H9 (cell line): Measurements from ENCODE around the gene DCANP1. TPM values are rescaled to one million over a fixed set of nuclear protein-coding genes. Genes with fewer than 3 reads are reported as not detected.

ENCODE experiments used
- DNase-seq: peaks from one replicate; pipeline ENCODE4 v3.0.0-alpha.2; 2017
- H2AFZ ChIP-seq: one replicate; pipeline ENCODE4 v1.6.1; 2013; ENCODE audit warnings: mild to moderate bottlenecking, low read length, control low read depth, moderate library complexity
- H2AK5ac ChIP-seq: 2 replicates; pipeline ENCODE4 v1.6.1; 2013; ENCODE audit warnings: low read length, control low read depth, mixed read lengths; ENCODE audit not compliant: insufficient read length
- H2BK120ac ChIP-seq: one replicate; pipeline ENCODE4 v1.6.1; 2013; ENCODE audit warnings: low read depth, mild to moderate bottlenecking, low read length, control low read depth, inconsistent platforms; ENCODE audit not compliant: poor library complexity, severe bottlenecking
- H2BK12ac ChIP-seq: 2 replicates; pipeline ENCODE4 v1.6.1; 2013; ENCODE audit warnings: low read length, control low read depth, mixed read lengths, low read depth; ENCODE audit not compliant: insufficient read length
- H2BK15ac ChIP-seq: 2 replicates; pipeline ENCODE4 v1.6.1; 2013; ENCODE audit warnings: low read depth, low read length, control low read depth
- H2BK20ac ChIP-seq: one replicate; pipeline ENCODE4 v1.6.1; 2013; ENCODE audit warnings: low read depth, mild to moderate bottlenecking, low read length, control low read depth, inconsistent platforms; ENCODE audit not compliant: poor library complexity, severe bottlenecking
- H2BK5ac ChIP-seq: 2 replicates; pipeline ENCODE4 v1.6.1; 2013; ENCODE audit warnings: low read length, control low read depth, mixed read lengths; ENCODE audit not compliant: insufficient read length
- H3K14ac ChIP-seq: 2 replicates; pipeline ENCODE4 v1.6.1; 2013; ENCODE audit warnings: low read length, control low read depth; ENCODE audit not compliant: insufficient read depth
- H3K18ac ChIP-seq: 2 replicates; pipeline ENCODE4 v1.6.1; 2013; ENCODE audit warnings: low read depth, mild to moderate bottlenecking, mixed read lengths, low read length, control low read depth; ENCODE audit not compliant: insufficient read length
- H3K23ac ChIP-seq: 2 replicates; pipeline ENCODE4 v1.6.1; 2013; ENCODE audit warnings: low read length, control low read depth, mixed read lengths, low read depth; ENCODE audit not compliant: insufficient read length
- H3K23me2 ChIP-seq: 2 replicates; pipeline ENCODE4 v1.6.1; 2013; ENCODE audit warnings: low read depth, mild to moderate bottlenecking, mixed read lengths, low read length, control low read depth; ENCODE audit not compliant: insufficient read length, poor library complexity, severe bottlenecking
- H3K27ac ChIP-seq: 2 replicates; pipeline ENCODE4 v1.5.1; 2013; ENCODE audit warnings: low read length, control low read depth, mixed read lengths, low read depth; ENCODE audit not compliant: insufficient read length
- H3K27me3 ChIP-seq: 2 replicates; pipeline ENCODE4 v1.6.1; 2013; ENCODE audit warnings: low read length, control low read depth, inconsistent platforms; ENCODE audit not compliant: insufficient read depth
- H3K4ac ChIP-seq: 2 replicates; pipeline ENCODE4 v1.6.1; 2013; ENCODE audit warnings: low read depth, mild to moderate bottlenecking, control low read depth, inconsistent platforms, low read length, moderate library complexity
- H3K4me1 ChIP-seq: 2 replicates; pipeline ENCODE4 v1.6.1; 2013; ENCODE audit warnings: low read length, control low read depth, inconsistent platforms; ENCODE audit not compliant: insufficient read depth
- H3K4me2 ChIP-seq: 2 replicates; pipeline ENCODE4 v1.6.1; 2013; ENCODE audit warnings: low read length, control low read depth, mixed read lengths; ENCODE audit not compliant: insufficient read length, insufficient read depth
- H3K56ac ChIP-seq: 2 replicates; pipeline ENCODE4 v1.6.1; 2013; ENCODE audit warnings: low read depth, mild to moderate bottlenecking, mixed read lengths, low read length, control low read depth; ENCODE audit not compliant: insufficient read length
- H3K79me1 ChIP-seq: 2 replicates; pipeline ENCODE4 v1.6.1; 2013; ENCODE audit warnings: low read depth, mild to moderate bottlenecking, moderate library complexity, low read length, control low read depth, inconsistent platforms; ENCODE audit not compliant: insufficient read depth, poor library complexity, severe bottlenecking
- H3K79me2 ChIP-seq: 2 replicates; pipeline ENCODE4 v1.6.1; 2013; ENCODE audit warnings: low read length, control low read depth, inconsistent platforms; ENCODE audit not compliant: insufficient read depth
- H3K9ac ChIP-seq: 2 replicates; pipeline ENCODE4 v1.6.1; 2013; ENCODE audit warnings: low read length, control low read depth, mixed read lengths; ENCODE audit not compliant: insufficient read length; ENCODE audit errors: extremely low read depth
- H3K9me3 ChIP-seq: one replicate; pipeline ENCODE4 v1.6.1; 2013; ENCODE audit warnings: low read depth, low read length, inconsistent platforms; ENCODE audit not compliant: control insufficient read depth
- H3T11ph ChIP-seq: one replicate; pipeline ENCODE4 v1.6.1; 2013; ENCODE audit warnings: mild to moderate bottlenecking, low read length, control low read depth, inconsistent platforms
- H4K20me1 ChIP-seq: one replicate; pipeline ENCODE4 v1.6.1; 2013; ENCODE audit not compliant: control insufficient read depth, insufficient read length, insufficient read depth
- H4K5ac ChIP-seq: 2 replicates; pipeline ENCODE4 v1.6.1; 2013; ENCODE audit warnings: low read depth, mild to moderate bottlenecking, mixed read lengths, low read length, control low read depth; ENCODE audit not compliant: insufficient read length
- H4K8ac ChIP-seq: replicated peaks from 2 replicates; pipeline ENCODE4 v1.6.1; 2013; ENCODE audit warnings: low read length, control low read depth, mixed read lengths, low read depth; ENCODE audit not compliant: insufficient read length
- H4K91ac ChIP-seq: 2 replicates; pipeline ENCODE4 v1.6.1; 2013; ENCODE audit warnings: low read depth, mild to moderate bottlenecking, moderate library complexity, mixed read lengths, low read length, control low read depth; ENCODE audit not compliant: insufficient read length
- H3K27ac Mint-ChIP-seq, 3 experiments: 2 replicates in 2 of 3; 3 replicates in 1 of 3; pipeline ENCODE4 v1.8.0; 2020 to 2021; ENCODE audit warnings: mixed read lengths in 3 of 3, mild to moderate bottlenecking in 1 of 3, moderate library complexity in 1 of 3
- H3K27me3 Mint-ChIP-seq: 2 replicates; pipeline ENCODE4 v1.8.0; 2021; ENCODE audit warnings: low read depth, mild to moderate bottlenecking, moderate library complexity, mixed read lengths
- H3K36me3 Mint-ChIP-seq, 3 experiments: 2 replicates in 2 of 3; 3 replicates in 1 of 3; pipeline ENCODE4 v1.8.0; 2020 to 2021; ENCODE audit warnings: low read depth in 3 of 3, mixed read lengths in 3 of 3; ENCODE audit not compliant: insufficient read depth in 1 of 3
- H3K4me1 Mint-ChIP-seq, 2 experiments: 2 replicates each; pipeline ENCODE4 v1.8.0; 2020; ENCODE audit warnings: mixed read lengths in 2 of 2
- H3K4me3 Mint-ChIP-seq, 2 experiments: 2 replicates in 1 of 2; 3 replicates in 1 of 2; pipeline ENCODE4 v1.8.0; 2020 to 2021; ENCODE audit warnings: mild to moderate bottlenecking in 2 of 2, mixed read lengths in 2 of 2, moderate library complexity in 1 of 2
- H3K9me3 Mint-ChIP-seq, 2 experiments: 2 replicates in 1 of 2; 3 replicates in 1 of 2; pipeline ENCODE4 v1.8.0; 2020; ENCODE audit warnings: mild to moderate bottlenecking in 2 of 2, mixed read lengths in 2 of 2, moderate library complexity in 1 of 2
- WGBS: extraction: QIAGEN DNeasy Blood & Tissue Kit; methylation state at CpG from one replicate; pipeline ENCODE4 v1.1.7; 2013; ENCODE audit warnings: missing lambda C conversion rate, low lambda C conversion rate, mixed read lengths; ENCODE audit not compliant: insufficient read length; ENCODE audit errors: extremely low coverage; 5-methylcytosine and 5-hydroxymethylcytosine counted together
- total RNA-seq: library from RNA; stranded (reverse); gene quantifications from 2 replicates; pipeline ENCODE4 v1.2.1, GENCODE V29; 2021
- TF ChIP-seq, protein P1 (sequence below): fragments of 200-600 bp; sonication (generic); conservative IDR thresholded peaks from 3 replicates; pipeline ENCODE4 v1.8.0; 2021; ENCODE audit warnings: antibody characterized with exemption, mild to moderate bottlenecking

The DCANP1 gene
- total RNA-seq, 1 experiment from 2014 or later, result not detected

DNA sequence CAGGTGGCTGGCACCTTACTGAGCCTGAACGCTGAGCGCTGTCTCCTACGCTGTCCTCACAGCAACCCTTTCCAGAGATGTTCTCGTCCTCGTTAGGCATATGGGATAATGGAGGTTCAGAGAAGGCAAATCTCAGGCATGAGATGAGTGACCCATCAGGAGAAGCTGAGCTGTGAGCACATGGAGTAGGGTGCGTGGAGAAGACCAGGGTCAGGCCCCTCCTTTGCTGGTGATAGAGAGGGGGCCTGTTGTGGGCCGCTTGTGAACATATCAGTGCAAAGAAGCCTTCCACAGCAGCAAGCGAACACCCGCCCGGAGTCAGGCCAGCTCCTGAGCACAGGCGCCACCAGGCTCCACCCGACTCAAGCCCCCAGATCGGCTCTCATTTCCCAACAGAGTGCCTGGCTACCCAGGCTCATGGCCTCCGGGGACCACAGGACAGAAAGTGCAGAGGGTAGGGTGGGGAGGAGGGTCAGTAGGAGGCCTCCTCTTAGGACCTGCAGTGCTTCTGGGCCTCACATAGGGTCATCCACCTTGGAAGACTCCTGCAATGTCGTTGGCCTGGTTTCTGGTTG, 20.0 kb upstream of the DCANP1 start:
- peaks cover 5% of the 10 kb centered on the region for H3K23me2 ChIP-seq
- H4K20me1 ChIP-seq, result no peaks in the 10 kb centered on the region
- Mint-ChIP-seq H3K36me3 (no peaks in the 10 kb centered on the region; a peak in 1 of 7 replicates), H3K27me3 (peaks cover 100% of the 10 kb centered on the region), H3K4me1 (peaks cover 15 to 16% of the 10 kb centered on the region in 2 experiments), H3K9me3 (peaks cover 0 to 2% of the 10 kb centered on the region in 2 experiments; a peak in 1 of 5 replicates), H3K27ac (no peak overlapping the region), H3K4me3 (peak overlapping the region in 1 of 2 experiments; percentile 84; a peak in 2 of 5 replicates)
- no peak overlapping the region for H3K56ac ChIP-seq
- no peak overlapping the region; the same call in 1 of the 2 replicates for H3K14ac ChIP-seq
- no peak overlapping the region for H3K4ac ChIP-seq
- no peak overlapping the region for H3K23ac ChIP-seq
- WGBS, result no CpG with 5 or more reads among the region's 15 CpGs
- no peak overlapping the region for H2BK5ac ChIP-seq
- H3K27ac ChIP-seq, result no peak overlapping the region
- H4K5ac ChIP-seq, result no peak overlapping the region
- H3K4me2 ChIP-seq, result peak overlapping the region; percentile 95
- H2BK120ac ChIP-seq, result no peak overlapping the region
- no peak overlapping the region for H2BK15ac ChIP-seq
- H3K79me1 ChIP-seq, result no peaks in the 10 kb centered on the region
- H3K27me3 ChIP-seq, result peaks cover 60% of the 10 kb centered on the region
- H3K9ac ChIP-seq, result no peak overlapping the region
- H2AK5ac ChIP-seq, result no peak overlapping the region
- no peak overlapping the region for H3K18ac ChIP-seq
- no peak overlapping the region for H2AFZ ChIP-seq
- no peak overlapping the region for H3T11ph ChIP-seq
- no peak overlapping the region for H4K8ac ChIP-seq
- TF ChIP-seq, protein P1, sequence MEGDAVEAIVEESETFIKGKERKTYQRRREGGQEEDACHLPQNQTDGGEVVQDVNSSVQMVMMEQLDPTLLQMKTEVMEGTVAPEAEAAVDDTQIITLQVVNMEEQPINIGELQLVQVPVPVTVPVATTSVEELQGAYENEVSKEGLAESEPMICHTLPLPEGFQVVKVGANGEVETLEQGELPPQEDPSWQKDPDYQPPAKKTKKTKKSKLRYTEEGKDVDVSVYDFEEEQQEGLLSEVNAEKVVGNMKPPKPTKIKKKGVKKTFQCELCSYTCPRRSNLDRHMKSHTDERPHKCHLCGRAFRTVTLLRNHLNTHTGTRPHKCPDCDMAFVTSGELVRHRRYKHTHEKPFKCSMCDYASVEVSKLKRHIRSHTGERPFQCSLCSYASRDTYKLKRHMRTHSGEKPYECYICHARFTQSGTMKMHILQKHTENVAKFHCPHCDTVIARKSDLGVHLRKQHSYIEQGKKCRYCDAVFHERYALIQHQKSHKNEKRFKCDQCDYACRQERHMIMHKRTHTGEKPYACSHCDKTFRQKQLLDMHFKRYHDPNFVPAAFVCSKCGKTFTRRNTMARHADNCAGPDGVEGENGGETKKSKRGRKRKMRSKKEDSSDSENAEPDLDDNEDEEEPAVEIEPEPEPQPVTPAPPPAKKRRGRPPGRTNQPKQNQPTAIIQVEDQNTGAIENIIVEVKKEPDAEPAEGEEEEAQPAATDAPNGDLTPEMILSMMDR, result no peak
- DNase-seq, result no peak
- H2BK20ac ChIP-seq, result no peak overlapping the region
- no peaks in the 10 kb centered on the region for H3K9me3 ChIP-seq
- H2BK12ac ChIP-seq, result no peak overlapping the region
- no peaks in the 10 kb centered on the region for H3K4me1 ChIP-seq
- H3K79me2 ChIP-seq, result no peaks in the 10 kb centered on the region
- H4K91ac ChIP-seq, result no peak overlapping the region
